SK-N-MC (cell line): Measurements from ENCODE around the gene METRNL.

Experiments used
- EZH2 ChIP-seq: fragments of 200-600 bp; sonication (generic); IDR thresholded peaks from one replicate; pipeline ENCODE4 v1.6.1; 2017; ENCODE audit warnings: antibody characterized with exemption
- POLR2AphosphoS5 ChIP-seq: IDR thresholded peaks from 2 replicates; pipeline ENCODE4 v1.6.1; 2012; ENCODE audit warnings: mild to moderate bottlenecking, low read depth, low read length, borderline replicate concordance

GRCh38 chr17:83062818-83063671 lies 16.4 kb upstream of the METRNL start:
- TF ChIP-seq EZH2: no peak
- TF ChIP-seq POLR2AphosphoS5: no peak
